Measurements from ENCODE around the gene MRPL43. TPM values are rescaled to one million over a fixed set of nuclear protein-coding genes. Genes with fewer than 3 reads are reported as not detected.

MRPL43 gene
- total and polyA plus RNA-seq, 9 of the 15 experiments (the other 6 are each of a cell fraction or from before 2014, with no cell fraction given) = 15.1 to 63.7 (median 37.2) TPM

DNA sequence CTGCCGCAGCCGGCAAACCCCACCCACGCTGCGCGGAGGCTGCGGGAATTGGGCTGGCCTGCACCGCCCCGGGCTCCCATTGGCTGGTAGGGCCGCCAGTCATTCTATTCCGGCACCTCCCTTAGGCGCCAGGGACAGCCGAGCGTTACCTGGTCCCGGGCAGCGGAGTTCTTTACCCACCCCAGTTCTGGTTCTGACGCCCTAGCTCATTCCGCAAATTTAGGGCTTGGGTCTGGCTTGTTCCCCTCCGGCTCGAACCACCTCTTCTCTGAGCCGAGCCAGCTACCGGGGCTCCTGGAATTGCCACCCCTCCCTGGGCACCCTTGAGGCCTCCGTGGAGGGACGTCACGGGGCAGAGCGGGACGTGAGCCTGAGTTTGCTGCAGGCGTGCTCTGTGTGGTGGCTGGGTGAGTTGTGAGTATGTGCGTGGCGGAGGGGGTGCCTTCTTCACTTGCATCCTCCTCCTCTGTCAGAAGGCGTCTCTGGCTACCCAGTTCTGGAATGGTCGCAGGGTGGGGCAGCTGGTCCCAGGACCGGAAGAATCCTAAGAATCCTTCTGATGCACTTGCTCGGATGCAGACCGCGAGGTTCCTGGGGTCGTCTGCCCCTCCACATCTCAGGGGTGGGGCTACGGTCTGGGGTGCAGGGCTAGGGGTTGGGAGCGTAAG lies 44.0 kb upstream of the MRPL43 start, which contains the start of the genes PDZD7 and SFXN3 (continued):
- no peak for TF ChIP-seq TAF1 (IDR thresholded peaks at IDR 0.05; ENCODE audit: control insufficient read depth, extremely low read depth, insufficient read depth, low read length, severe bottlenecking)
- TF ChIP-seq THRA (IDR thresholded peaks at IDR 0.05) = no peak
- TF ChIP-seq CXXC5 (CRISPR knock-in tag; IDR thresholded peaks at IDR 0.05) = peak; percentile 56
- no peak for TF ChIP-seq KAT2B (IDR thresholded peaks at IDR 0.05; ENCODE audit: low read depth, low read length)
- TF ChIP-seq AFF4 (CRISPR knock-in tag; IDR thresholded peaks at IDR 0.05) = no peak
- TF ChIP-seq, protein P1, sequence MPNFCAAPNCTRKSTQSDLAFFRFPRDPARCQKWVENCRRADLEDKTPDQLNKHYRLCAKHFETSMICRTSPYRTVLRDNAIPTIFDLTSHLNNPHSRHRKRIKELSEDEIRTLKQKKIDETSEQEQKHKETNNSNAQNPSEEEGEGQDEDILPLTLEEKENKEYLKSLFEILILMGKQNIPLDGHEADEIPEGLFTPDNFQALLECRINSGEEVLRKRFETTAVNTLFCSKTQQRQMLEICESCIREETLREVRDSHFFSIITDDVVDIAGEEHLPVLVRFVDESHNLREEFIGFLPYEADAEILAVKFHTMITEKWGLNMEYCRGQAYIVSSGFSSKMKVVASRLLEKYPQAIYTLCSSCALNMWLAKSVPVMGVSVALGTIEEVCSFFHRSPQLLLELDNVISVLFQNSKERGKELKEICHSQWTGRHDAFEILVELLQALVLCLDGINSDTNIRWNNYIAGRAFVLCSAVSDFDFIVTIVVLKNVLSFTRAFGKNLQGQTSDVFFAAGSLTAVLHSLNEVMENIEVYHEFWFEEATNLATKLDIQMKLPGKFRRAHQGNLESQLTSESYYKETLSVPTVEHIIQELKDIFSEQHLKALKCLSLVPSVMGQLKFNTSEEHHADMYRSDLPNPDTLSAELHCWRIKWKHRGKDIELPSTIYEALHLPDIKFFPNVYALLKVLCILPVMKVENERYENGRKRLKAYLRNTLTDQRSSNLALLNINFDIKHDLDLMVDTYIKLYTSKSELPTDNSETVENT (CRISPR knock-in tag; IDR thresholded peaks at IDR 0.05) = no peak
- TF ChIP-seq ZNF766 (CRISPR knock-in tag; conservative IDR thresholded peaks at IDR 0.05) = no peak
- no peak for TF ChIP-seq REST (IDR thresholded peaks at IDR 0.05; ENCODE audit: borderline replicate concordance)
- TF ChIP-seq REST (CRISPR knock-in tag; IDR thresholded peaks at IDR 0.05; ENCODE audit: low read depth) = no peak
- no peak for TF ChIP-seq POLR2B (IDR thresholded peaks at IDR 0.05; ENCODE audit: low read depth, partially characterized antibody)
- no peak for TF ChIP-seq NCOR1 (IDR thresholded peaks at IDR 0.05)
- no peak for TF ChIP-seq DPF2 (IDR thresholded peaks at IDR 0.05)
